T-cell (primary cell): Measurements from ENCODE around the gene IL16. TPM values are rescaled to one million over a fixed set of nuclear protein-coding genes. Genes with fewer than 3 reads are reported as not detected.

Source experiments
- ATAC-seq, 4 experiments: fragments of 200-7000 bp in 3 of 4; fragments of 150-1000 bp in 1 of 4; cut with Tn5 transposase; replicated peaks in 1 of 4; 1 replicate in 3 of 4; 2 replicates in 1 of 4; pipeline ENCODE4 v1.10.0; 2021; ENCODE audit warnings: moderate library complexity in 3 of 4, mild to moderate bottlenecking in 2 of 4, moderate number of reproducible peaks in 1 of 4
- CTCF ChIA-PET, 2 donors: fragments of 300-600 bp; sonication (Branson Sonifier 250); formaldehyde crosslinking; loops; one replicate each; lab custom pipeline; 2022; ENCODE audit warnings: antibody characterized with exemption in 2 of 2; lab: Charles Lee
- POLR2A ChIA-PET, 2 donors: fragments of 300-600 bp; sonication (Branson Sonifier 250); formaldehyde crosslinking; loops; one replicate each; lab custom pipeline; 2022; ENCODE audit warnings: antibody characterized with exemption in 2 of 2; lab: Charles Lee
- DNase-seq, 35 experiments: peaks; one replicate each; pipeline versions ENCODE4 v3.0.0 to v3.0.0-alpha.2; 2013 to 2023
- H3K27ac ChIP-seq: one replicate; pipeline ENCODE4 v1.5.1; 2013; ENCODE audit warnings: low read length
- H3K27me3 ChIP-seq, 2 experiments: replicated peaks in 1 of 2; 1 replicate in 1 of 2; 2 replicates in 1 of 2; pipeline versions ENCODE4 v1.6.1 to v1.7.0; 2013; ENCODE audit warnings: low read length in 1 of 2, mixed read lengths in 1 of 2; ENCODE audit not compliant: control insufficient read depth in 2 of 2, insufficient read depth in 2 of 2; ENCODE audit errors: extremely low read depth in 1 of 2
- H3K36me3 ChIP-seq, 2 donors: 1 replicate in 1 of 2; 2 replicates in 1 of 2; pipeline versions ENCODE4 v1.6.1 to v1.7.0; 2013; ENCODE audit warnings: low read length in 1 of 2; ENCODE audit not compliant: control insufficient read depth in 2 of 2, insufficient read depth in 1 of 2; ENCODE audit errors: extremely low read depth in 1 of 2
- H3K4me1 ChIP-seq, 2 experiments: 1 replicate in 1 of 2; 2 replicates in 1 of 2; pipeline versions ENCODE4 v1.6.1 to v1.7.0; 2013; ENCODE audit warnings: low read length in 2 of 2, mixed read lengths in 1 of 2; ENCODE audit not compliant: insufficient read depth in 2 of 2, control insufficient read depth in 1 of 2; ENCODE audit errors: extremely low read depth in 1 of 2
- H3K4me3 ChIP-seq, 2 donors: 1 replicate in 1 of 2; 2 replicates in 1 of 2; pipeline versions ENCODE4 v1.5.1 to v1.7.0; 2013; ENCODE audit warnings: mild to moderate bottlenecking in 2 of 2, low read length in 1 of 2, moderate library complexity in 1 of 2; ENCODE audit not compliant: control insufficient read depth in 1 of 2; ENCODE audit errors: extremely low read depth in 1 of 2
- H3K9me3 ChIP-seq: 2 replicates; pipeline ENCODE4 v1.7.0; 2013
- H3K27ac Mint-ChIP-seq, 2 donors: one replicate each; pipeline ENCODE4 v1.8.0; 2020 to 2021; ENCODE audit warnings: mild to moderate bottlenecking in 2 of 2, mixed read lengths in 2 of 2
- H3K27me3 Mint-ChIP-seq, 2 donors: one replicate each; pipeline ENCODE4 v1.8.0; 2021 to 2022; ENCODE audit warnings: mixed read lengths in 2 of 2
- H3K36me3 Mint-ChIP-seq: one replicate; pipeline ENCODE4 v1.8.0; 2021; ENCODE audit warnings: mixed read lengths
- H3K4me1 Mint-ChIP-seq, 3 donors: one replicate each; pipeline ENCODE4 v1.8.0; 2020 to 2022; ENCODE audit warnings: mixed read lengths in 3 of 3, mild to moderate bottlenecking in 1 of 3
- H3K4me3 Mint-ChIP-seq, 3 donors: one replicate each; pipeline ENCODE4 v1.8.0; 2020 to 2022; ENCODE audit warnings: mild to moderate bottlenecking in 3 of 3, mixed read lengths in 3 of 3, moderate library complexity in 3 of 3
- H3K9me3 Mint-ChIP-seq, 3 donors: one replicate each; pipeline ENCODE4 v1.8.0; 2020 to 2022; ENCODE audit warnings: mixed read lengths in 3 of 3
- WGBS: methylation state at CpG from one replicate; pipeline ENCODE4 v1.1.5; 2013; ENCODE audit warnings: missing lambda C conversion rate; ENCODE audit not compliant: insufficient coverage; 5-methylcytosine and 5-hydroxymethylcytosine counted together
- total RNA-seq, 35 experiments: library from RNA in 6 of 35; stranded (reverse) in 6 of 35; fragments of 120-200 nt in 1 of 35; gene quantifications; one replicate each; pipeline versions ENCODE4 v1.2.1 to v1.2.4 and lab custom pipeline; 2013 to 2026

The IL16 gene
- total RNA-seq, 5 donors from 2014 or later (not counting 1 experiment from before 2014, with no cell fraction given), result 143 to 319 (median 299) TPM

- ATAC-seq, result peak; percentile 89 to 91 (median 90)
- peaks cover 0 to 17% of the 10 kb centered on the region in 2 experiments for H3K27me3 ChIP-seq
- Mint-ChIP-seq H3K4me3 (peak overlapping the region; percentile 64 to 72 (median 64)), H3K27ac (peak overlapping the region in 1 of 2 donors; percentile 40), H3K36me3 (no peaks in the 10 kb centered on the region), H3K9me3 (no peaks in the 10 kb centered on the region), H3K4me1 (peaks cover 27 to 37% (median 36%) of the 10 kb centered on the region in 3 donors), H3K27me3 (no peaks in the 10 kb centered on the region)
- H3K4me3 ChIP-seq, result peak overlapping the region; percentile 0 to 49
- no peaks in the 10 kb centered on the region for H3K36me3 ChIP-seq
- H3K4me1 ChIP-seq, result peaks cover 25 to 31% of the 10 kb centered on the region in 2 experiments
- CTCF ChIA-PET, result interaction anchor here (0.5 to 4.1 kb wide), 94 partner anchors 9 to 1833 kb away, joined by 3 to 67 read pairs (median 4); partner anchors contain the start of genes STARD5 (in 1 of the 2) and TLNRD1 (in 1 of the 2)
- DNase-seq, result peak; percentile 47 to 89 (median 75)
- 0% methylated on average over 6 of the region's 14 CpGs for WGBS
- POLR2A ChIA-PET, result interaction anchor here in 1 of 2 donors (0.5 kb wide), 1 partner anchor 292 kb away, joined by 4 read pairs; no protein-coding TSS in a partner anchor
- no peak overlapping the region for H3K27ac ChIP-seq
- no peaks in the 10 kb centered on the region for H3K9me3 ChIP-seq
Measured at GRCh38 chr15:81265944-81266775, 69.5 kb downstream of the IL16 start.

- DNase-seq (no peak), ATAC-seq (no peak)
- no peak overlapping the region for H3K4me3 Mint-ChIP-seq
- H3K36me3 Mint-ChIP-seq, result no peaks in the 10 kb centered on the region
- peaks cover 25 to 31% of the 10 kb centered on the region in 2 experiments for H3K4me1 ChIP-seq
- H3K36me3 ChIP-seq, result no peaks in the 10 kb centered on the region
- peaks cover 27 to 37% (median 36%) of the 10 kb centered on the region in 3 donors for H3K4me1 Mint-ChIP-seq
- CTCF ChIA-PET, result interaction anchor here (0.5 to 4.1 kb wide), 11 partner anchors 31 to 928 kb away, joined by 3 to 67 read pairs (median 3); no protein-coding TSS in a partner anchor
- no peak overlapping the region for H3K27ac Mint-ChIP-seq
- POLR2A ChIA-PET, result no interaction called here
- no peak overlapping the region for H3K27ac ChIP-seq
- H3K27me3 Mint-ChIP-seq, result no peaks in the 10 kb centered on the region
- no peaks in the 10 kb centered on the region for H3K9me3 Mint-ChIP-seq
- 100% methylated on average over 3 of the region's 5 CpGs for WGBS
- H3K27me3 ChIP-seq, result peaks cover 0 to 9% of the 10 kb centered on the region in 2 experiments
- no peak overlapping the region for H3K4me3 ChIP-seq
- H3K9me3 ChIP-seq, result no peaks in the 10 kb centered on the region
Measured at GRCh38 chr15:81268340-81268739, 71.7 kb downstream of the IL16 start.

GRCh38 chr15:81268881-81269601 is 72.4 kb downstream of the IL16 start:
- POLR2A ChIA-PET, result interaction anchor here in 1 of 2 donors (0.6 kb wide), 1 partner anchor 122 kb away, joined by 3 read pairs; no protein-coding TSS in a partner anchor
- no peak overlapping the region for H3K4me3 Mint-ChIP-seq
- H3K4me1 Mint-ChIP-seq, result peaks cover 27 to 37% (median 36%) of the 10 kb centered on the region in 3 donors
- ATAC-seq (peak in 1 of 4 experiments; percentile 49), DNase-seq (peak in 8 of 35 experiments; percentile 8 to 37 (median 22))
- CTCF ChIA-PET, result interaction anchor here (0.5 to 4.1 kb wide), 11 partner anchors 31 to 928 kb away, joined by 3 to 67 read pairs (median 3); no protein-coding TSS in a partner anchor
- peak overlapping the region; percentile 21 to 74 for H3K27ac Mint-ChIP-seq
- Histone ChIP-seq H3K4me1 (peaks cover 25 to 31% of the 10 kb centered on the region in 2 experiments), H3K27me3 (peaks cover 0 to 4% of the 10 kb centered on the region in 2 experiments), H3K36me3 (no peaks in the 10 kb centered on the region), H3K27ac (no peak overlapping the region), H3K4me3 (no peak overlapping the region), H3K9me3 (no peaks in the 10 kb centered on the region)
- WGBS, result 70% methylated on average over 10 of the region's 10 CpGs
- H3K9me3 Mint-ChIP-seq, result no peaks in the 10 kb centered on the region
- H3K27me3 Mint-ChIP-seq, result no peaks in the 10 kb centered on the region
- H3K36me3 Mint-ChIP-seq, result no peaks in the 10 kb centered on the region

- ATAC-seq (no peak), DNase-seq (no peak)
- Histone ChIP-seq H3K9me3 (no peaks in the 10 kb centered on the region), H3K36me3 (no peaks in the 10 kb centered on the region), H3K4me3 (no peak overlapping the region), H3K27me3 (peaks cover 0 to 4% of the 10 kb centered on the region in 2 experiments), H3K4me1 (peaks cover 25 to 33% of the 10 kb centered on the region in 2 experiments), H3K27ac (no peak overlapping the region)
- H3K27ac Mint-ChIP-seq, result no peak overlapping the region
- WGBS, result 82% methylated on average over 2 of the region's 3 CpGs
- no peaks in the 10 kb centered on the region for H3K27me3 Mint-ChIP-seq
- H3K4me1 Mint-ChIP-seq, result peaks cover 31 to 40% (median 40%) of the 10 kb centered on the region in 3 donors
- CTCF ChIA-PET, result interaction anchor here in 1 of 2 donors (1.2 kb wide), 1 partner anchor 84 kb away, joined by 3 read pairs; no protein-coding TSS in a partner anchor
- no peaks in the 10 kb centered on the region for H3K36me3 Mint-ChIP-seq
- no peak overlapping the region for H3K4me3 Mint-ChIP-seq
- no peaks in the 10 kb centered on the region for H3K9me3 Mint-ChIP-seq
- POLR2A ChIA-PET, result no interaction called here
Measured at GRCh38 chr15:81270188-81270587, 73.5 kb downstream of the IL16 start.

- H3K27ac Mint-ChIP-seq, result no peak overlapping the region
- DNase-seq (no peak), ATAC-seq (no peak)
- CTCF ChIA-PET, result interaction anchor here in 1 of 2 donors (1.5 kb wide), 1 partner anchor 15 kb away, joined by 5 read pairs; no protein-coding TSS in a partner anchor
- Histone ChIP-seq H3K27me3 (no peaks in the 10 kb centered on the region), H3K4me1 (peaks cover 27 to 28% of the 10 kb centered on the region in 2 experiments), H3K9me3 (no peaks in the 10 kb centered on the region), H3K27ac (no peak overlapping the region), H3K4me3 (no peak overlapping the region), H3K36me3 (no peaks in the 10 kb centered on the region)
- H3K4me1 Mint-ChIP-seq, result peaks cover 31 to 40% (median 40%) of the 10 kb centered on the region in 3 donors
- H3K36me3 Mint-ChIP-seq, result no peaks in the 10 kb centered on the region
- POLR2A ChIA-PET, result no interaction called here
- 78% methylated on average over 4 of the region's 11 CpGs for WGBS
- H3K4me3 Mint-ChIP-seq, result no peak overlapping the region
- H3K9me3 Mint-ChIP-seq, result no peaks in the 10 kb centered on the region
- no peaks in the 10 kb centered on the region for H3K27me3 Mint-ChIP-seq
Measured at GRCh38 chr15:81270781-81271491, 74.3 kb downstream of the IL16 start.
